Activated T-cell treated with anti-CD3 and anti-CD28 coated beads for 4 hours (primary cell): ENCODE results near the gene HOXA10.

Source experiments
- DNase-seq: peaks from one replicate; pipeline ENCODE4 v3.0.0-alpha.2; 2020

Gene HOXA10

DNA sequence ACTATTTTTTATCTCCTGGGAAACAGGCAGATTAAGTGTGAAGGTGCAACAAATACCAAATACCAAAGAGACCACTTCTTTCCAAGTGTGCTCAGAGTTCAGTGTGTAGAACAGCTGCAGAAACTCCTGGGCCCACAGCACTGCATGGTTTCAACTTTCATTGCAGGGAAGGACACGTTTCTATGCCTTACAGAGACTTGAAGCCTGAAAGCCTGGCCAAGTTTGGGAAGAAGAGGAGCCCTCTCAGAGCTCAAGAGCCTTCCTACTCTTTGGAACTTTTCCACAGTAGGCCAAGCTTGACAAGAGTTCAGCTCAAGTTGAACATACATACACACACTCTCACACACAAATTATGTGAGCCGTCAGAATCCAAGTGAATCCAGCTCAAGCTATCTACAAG lies 46.1 kb downstream of the HOXA10 start:
- DNase-seq, result no peak

DNA sequence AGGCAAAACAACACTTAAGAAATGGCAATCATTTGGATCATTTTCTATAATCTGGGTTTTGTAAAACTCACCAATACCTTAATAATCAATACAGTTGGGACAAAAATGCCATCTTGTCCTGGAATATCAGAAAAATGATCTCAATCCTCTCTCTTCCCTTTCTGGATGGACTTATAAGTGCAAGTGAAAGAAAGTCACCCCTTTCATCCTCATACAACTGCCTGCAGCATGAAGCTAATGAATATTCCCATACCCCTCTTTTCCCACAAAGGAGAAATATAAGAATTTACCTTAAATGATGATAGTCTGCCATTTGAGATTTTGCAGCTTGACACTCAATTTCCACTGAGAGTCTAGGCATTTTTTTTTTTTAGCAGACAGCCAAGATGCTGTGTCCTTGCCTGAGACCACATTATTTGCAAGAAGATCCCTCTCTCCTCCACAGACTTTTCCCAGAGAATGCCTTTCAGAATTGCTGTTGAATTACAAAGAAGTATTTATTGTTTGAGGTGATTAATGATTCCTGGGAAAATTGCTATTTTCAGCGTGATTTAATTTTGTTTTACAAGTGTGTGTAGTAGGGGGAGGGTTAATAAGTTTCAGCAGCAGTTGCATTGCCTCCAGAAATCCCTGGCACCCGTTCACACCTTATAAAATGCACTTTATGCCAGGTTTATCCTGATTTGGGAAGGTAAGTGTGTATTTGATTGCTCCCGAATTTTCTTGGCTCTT lies 47.4 kb downstream of the HOXA10 start:
- no peak for DNase-seq

DNA sequence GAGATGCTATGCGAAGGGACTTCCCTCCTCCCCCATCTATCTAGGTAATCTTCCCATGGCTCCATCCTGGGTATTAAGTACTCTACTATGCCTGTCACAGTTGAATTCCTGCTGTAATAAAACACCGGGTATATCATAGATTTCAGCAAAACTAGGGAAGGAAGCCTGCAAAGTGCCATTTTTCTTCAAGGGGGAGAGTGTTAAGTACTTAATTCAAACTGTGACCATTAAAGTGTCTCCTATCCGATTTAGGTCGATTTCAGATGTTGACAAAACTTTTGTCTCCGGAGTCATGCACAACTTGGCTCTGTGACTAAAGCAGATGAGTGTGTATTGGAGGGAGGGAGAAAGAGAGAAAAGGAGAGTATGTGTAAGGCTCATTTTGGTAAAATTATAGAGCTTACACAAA lies 48.1 kb downstream of the HOXA10 start:
- DNase-seq, result no peak

DNA sequence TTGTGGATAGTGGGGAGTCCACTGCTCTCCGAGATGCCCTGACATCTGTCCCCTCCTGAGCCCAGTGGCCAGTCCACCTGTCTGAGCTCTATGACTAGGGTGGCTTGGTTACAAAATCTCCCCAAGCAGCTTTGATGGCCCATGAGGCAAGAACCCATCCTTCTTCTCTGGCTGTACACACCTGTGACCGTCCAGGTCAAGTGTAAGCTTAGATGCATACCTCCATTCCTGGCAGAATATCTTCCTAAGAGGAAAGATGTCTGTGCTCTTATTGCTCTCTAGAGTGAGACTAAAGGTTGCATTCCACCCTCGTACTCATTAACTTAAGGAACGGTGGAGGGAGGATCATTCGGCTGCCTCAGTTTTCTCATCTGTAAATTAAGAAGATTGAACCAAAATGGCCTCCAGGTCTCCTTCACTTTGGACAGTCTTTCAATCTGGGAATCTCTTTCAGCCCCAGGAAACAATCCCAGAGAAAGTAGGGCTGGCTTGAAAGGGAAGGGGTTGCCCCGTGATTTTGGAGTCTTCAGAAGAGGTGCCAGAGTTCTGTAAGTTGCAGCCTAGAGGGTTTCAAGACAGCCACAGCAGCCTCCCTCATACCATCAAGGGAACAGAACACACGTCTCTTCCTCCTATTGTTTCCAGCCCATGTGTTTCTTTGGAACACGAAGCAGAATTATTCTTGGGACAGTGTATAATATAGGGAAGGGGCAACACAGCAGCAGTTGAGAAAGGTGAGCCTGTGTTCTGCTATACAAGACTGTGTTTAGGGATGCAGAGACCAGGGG lies 49.0 kb downstream of the HOXA10 start:
- no peak for DNase-seq

DNA sequence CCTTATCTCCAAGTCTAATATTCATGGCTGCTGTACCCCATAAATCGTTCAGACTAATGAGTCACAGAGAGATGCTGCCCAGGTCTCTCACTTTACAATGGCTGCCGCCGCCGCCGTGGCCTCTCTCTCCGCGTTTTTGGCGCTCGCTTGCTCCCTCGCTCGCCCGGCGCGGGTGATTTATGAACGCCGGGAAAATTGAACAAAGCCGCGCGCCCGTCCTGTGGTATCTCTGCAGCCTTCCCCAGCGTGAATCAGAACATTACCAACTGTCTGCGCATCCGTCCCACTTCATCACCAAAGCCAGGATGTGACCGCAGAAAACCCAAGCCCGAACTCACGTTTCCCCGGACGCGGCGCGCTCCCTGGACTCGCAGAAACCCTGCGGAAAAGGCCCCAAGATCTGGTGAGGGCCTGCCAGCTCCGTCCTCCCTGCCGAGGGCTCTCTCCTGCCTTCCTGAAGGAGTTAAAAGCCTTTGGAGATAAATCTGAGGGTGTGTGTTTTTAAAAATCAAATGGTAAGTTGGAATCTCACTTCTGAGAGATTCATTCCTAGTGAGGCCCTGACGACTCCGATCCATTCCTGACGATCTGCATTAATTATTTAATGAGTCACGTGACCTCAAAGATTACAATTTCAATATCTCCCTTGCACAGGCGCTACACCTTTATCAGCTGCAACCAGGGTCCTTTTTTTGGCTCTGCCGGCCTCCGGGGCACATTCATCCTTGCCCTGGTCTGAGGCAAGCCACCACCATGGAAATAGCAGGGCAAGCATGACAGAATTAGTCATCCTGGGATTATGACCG lies 49.8 kb downstream of the HOXA10 start:
- no peak for DNase-seq

DNA sequence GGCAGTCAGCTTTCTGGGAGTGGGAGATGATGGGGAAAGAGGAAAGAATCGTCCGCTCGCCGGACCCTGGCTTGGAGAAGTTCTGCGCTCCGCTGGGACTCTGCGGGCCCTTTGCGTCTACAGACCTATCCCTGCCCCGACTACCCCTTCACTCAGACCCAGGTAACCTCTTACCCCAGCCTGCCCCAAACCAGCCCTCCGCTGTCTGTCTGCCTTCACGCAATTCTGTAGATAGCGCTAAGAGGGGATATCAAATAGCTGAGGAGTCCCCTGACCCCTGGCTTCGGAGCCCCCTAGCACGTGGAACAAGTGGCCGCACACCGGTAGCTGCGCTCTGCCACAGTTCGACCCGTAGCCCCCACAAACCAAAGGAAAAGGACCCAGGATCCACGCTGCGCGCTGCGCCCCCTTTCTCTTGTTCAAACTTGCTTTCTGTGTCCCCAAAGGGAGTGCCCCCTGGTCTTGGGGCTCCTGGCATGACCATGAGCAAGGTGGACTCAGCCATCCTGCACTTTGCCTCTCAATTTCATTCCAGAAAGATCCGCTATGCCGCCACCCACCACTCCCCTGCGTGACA lies 50.6 kb downstream of the HOXA10 start:
- no peak for DNase-seq

DNA sequence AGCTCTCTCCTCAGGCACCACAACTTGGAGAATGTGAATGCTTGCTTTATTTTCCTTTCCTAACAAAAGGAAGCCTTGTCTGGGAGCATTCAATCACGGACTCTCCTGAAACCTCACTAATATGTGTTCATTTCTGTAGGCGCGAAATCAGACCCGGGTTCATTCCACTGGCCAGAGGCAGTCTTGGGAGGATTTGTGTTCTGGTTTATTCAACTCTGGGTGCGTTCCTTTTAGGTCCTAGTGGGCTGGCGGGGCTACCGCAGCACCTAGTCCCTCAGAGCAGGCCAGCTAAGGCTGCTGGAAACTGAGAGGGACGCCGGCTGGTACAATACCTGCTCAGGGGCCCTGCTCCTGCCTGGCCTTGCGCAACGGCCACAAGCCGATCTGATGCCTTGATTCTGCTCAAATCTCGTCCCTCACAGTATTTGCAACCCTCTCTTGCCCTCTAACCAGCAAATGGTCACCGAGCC lies 51.1 kb downstream of the HOXA10 start:
- DNase-seq, result no peak

DNA sequence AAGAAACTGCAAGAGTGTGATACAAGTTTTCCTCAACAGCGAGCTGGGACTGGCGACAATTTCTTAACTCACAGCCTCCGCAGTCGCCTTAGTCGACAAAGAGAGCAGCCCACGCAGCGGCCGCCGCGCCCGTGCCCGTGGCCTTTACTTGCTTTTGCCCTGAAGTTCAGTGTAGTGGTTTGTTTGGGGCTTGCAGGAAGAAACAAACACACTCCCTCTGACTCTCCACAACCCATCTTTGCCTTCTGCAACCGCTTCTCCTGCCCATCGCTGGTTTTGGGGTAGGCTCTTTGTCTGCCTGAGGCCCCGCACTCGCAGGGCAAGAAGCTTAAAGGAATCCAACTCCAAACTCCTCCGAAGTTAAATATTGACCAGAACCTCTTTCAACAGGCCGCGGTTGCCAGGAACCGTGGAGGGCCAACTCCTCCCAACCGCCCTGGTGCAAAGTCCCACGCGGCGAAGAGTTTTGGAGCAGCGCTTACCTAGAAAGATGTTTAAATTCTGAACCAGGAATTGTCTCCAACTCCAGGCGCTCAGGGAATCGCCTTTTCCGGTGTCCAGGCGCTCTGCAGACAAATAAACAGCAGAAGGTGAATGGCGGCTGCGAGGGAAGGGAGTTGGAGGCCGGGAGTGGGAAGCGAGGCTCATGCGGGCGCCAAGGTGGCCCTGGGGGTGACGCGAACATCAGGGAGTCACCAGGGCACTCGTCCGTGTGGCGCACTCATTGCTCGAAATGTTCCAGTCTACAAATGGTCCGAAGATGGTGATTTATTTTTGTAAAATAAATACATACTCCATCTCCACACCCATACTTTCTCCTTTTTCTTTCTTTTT lies 51.8 kb downstream of the HOXA10 start:
- DNase-seq, result no peak

DNA sequence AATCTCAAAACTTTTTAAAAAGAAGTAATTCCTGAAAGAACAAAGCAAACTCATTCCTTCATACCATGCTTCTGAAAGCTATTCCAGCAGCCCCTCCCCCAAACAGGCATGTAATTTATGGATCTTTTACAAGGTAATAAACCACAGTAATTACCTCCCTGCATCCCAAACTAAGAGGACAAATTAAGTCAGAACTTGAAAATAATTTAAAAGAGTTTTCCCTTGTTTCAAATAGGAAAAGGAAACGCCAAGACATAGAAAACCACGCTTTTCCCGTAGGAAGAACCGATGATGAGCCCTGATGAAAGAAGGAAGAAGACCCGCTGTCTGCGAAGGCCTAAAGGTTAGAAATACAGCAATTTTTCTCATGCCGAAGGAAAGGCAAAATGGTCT lies 52.4 kb downstream of the HOXA10 start:
- DNase-seq, result no peak
